ENCODE results near the gene ZNF831.

Gene ZNF831

DNA sequence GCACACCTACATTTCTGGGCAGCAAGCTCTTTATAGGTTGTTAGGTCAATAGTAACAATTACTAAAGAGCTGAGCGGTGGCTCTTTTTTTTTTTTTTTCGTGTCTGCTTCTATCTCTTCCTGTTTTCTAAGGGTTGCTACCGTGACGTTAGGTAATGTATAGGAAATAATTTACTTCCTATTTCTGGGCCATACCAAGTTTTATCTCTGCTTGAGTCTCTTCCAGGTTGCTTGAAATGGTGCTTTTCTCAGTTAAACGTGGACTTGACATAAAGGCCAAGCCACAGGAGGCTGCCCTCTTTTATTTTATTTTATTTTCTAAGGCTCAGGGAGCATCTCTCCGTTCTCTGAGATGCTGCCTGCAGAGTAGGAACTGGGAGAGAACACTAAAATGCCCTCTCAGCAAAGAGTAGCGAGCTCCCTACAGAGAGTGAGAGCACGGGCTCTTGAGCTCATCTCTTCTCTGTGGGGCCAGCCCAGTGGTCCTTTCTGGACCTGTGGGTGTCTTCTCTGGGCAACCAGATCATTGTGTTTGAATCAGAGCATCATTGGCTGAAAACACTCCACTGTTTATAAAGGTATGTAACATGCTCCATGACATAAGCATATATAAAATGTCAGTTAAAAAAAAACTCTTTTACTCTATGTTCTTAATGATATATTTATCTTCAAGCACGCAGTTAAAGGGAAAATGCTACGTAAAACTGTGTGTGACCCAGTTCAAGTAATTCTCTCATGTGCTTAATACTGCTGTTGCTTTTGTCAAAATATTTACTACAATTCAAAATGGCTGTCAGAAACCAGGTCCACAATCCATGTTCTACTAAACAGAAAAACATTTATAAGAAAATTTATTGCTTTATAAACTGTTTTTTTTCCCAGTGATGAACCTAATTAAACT lies at the start of gene ZNF831:
TSS of gene ZNF831 (plus strand) at position 191 of the 900 bp plus-strand sequence. CDS start 27,199 bp downstream, outside the sequence.
- H3K27ac ChIP-seq = peak within 1 kb of the TSS in 10 of 11 experiments; percentile 27 to 74 (median 62); a peak in 18 of 22 replicates
- H3K4me3 ChIP-seq = no peak within 1 kb of the TSS
- H3K9ac ChIP-seq = peak within 1 kb of the TSS in 4 of 11 experiments; percentile 3 to 35 (median 26); a peak in 2 of 22 replicates
- TF ChIP-seq Cebpa-rat (IDR thresholded peaks at IDR 0.05) = no peak
- no peaks in the 10 kb centered on the region for H4K20me1 ChIP-seq
- peaks cover 0 to 8% (median 4%) of the 10 kb centered on the region in 11 experiments; a peak in 7 of 22 replicates for H3K9me3 ChIP-seq (replicated peaks in 1 of 11)
- H3K36me3 ChIP-seq = no peaks in the 10 kb centered on the region
- peaks cover 0 to 19% (median 0%) of the 10 kb centered on the region in 11 experiments; a peak in 5 of 22 replicates for H3K27me3 ChIP-seq
- peaks cover 40 to 68% (median 54%) of the 10 kb centered on the region in 10 experiments for H3K4me1 ChIP-seq
- H3K4me2 ChIP-seq = peak within 1 kb of the TSS; percentile 42 to 76 (median 66)

DNA sequence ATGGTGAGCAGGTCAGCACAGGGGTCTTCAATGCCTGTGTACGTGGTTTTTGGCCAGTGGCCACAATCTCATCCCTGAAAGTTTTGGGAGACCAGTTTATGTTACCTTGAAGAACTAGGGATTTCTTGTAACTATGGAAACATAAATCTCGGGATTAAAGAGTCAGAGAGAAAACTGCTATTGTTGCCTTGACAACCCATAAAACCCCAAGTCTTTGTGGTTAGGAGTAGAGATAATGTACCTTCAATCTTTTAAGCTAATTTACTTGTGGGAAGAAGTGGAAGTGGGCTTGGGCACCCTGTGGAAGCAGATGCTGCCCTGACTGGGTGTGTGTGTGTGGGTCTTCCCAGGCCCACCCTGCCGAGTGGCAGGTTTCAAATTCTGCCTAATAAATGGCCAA lies 46.1 kb upstream of the ZNF831 start:
- Histone ChIP-seq H3K4me1 (peaks cover 31 to 60% (median 56%) of the 10 kb centered on the region in 10 experiments), H3K27ac (peak overlapping the region in 5 of 11 experiments; percentile 2 to 96 (median 94); a peak in 4 of 22 replicates), H3K9ac (no peak overlapping the region), H3K36me3 (no peaks in the 10 kb centered on the region), H3K4me2 (peak overlapping the region in 9 of 11 experiments; percentile 86 to 97 (median 91); a peak in 17 of 22 replicates), H4K20me1 (no peaks in the 10 kb centered on the region), H3K27me3 (peaks cover 0 to 15% (median 0%) of the 10 kb centered on the region in 11 experiments; a peak in 4 of 22 replicates), H3K4me3 (no peak overlapping the region), H3K9me3 (replicated peaks in 1 of 11) (peaks cover 0 to 15% (median 8%) of the 10 kb centered on the region in 11 experiments; a peak in 13 of 22 replicates)
- TF ChIP-seq Cebpa-rat (IDR thresholded peaks at IDR 0.05) = no peak

DNA sequence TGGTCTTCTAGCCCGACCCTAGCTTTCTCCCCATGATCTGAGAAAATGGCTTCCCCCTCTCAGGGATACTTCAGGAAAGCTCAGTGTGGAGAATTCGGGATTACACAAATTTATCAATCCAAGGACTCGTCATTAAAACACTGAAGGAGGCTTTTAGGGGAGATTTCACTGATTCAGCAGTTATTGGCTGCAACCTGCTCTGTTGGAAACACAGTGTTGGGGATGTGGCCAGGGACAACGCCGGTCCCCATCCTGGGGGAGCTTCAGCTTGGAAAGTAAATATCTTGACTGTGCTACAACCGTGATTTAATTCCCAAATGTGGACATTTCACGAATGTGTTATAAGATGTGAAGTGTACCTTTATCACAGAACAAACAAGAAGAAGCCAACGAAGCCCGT lies 44.8 kb upstream of the ZNF831 start:
- TF ChIP-seq Cebpa-rat (IDR thresholded peaks at IDR 0.05) = no peak
- Histone ChIP-seq H3K4me1 (peaks cover 45 to 73% (median 69%) of the 10 kb centered on the region in 10 experiments), H4K20me1 (no peaks in the 10 kb centered on the region), H3K4me2 (peak overlapping the region in 10 of 11 experiments; percentile 12 to 97 (median 90); a peak in 18 of 22 replicates), H3K9ac (peak overlapping the region in 2 of 11 experiments; percentile 87; a peak in 4 of 22 replicates), H3K27ac (peak overlapping the region in 8 of 11 experiments; percentile 78 to 96 (median 90); a peak in 16 of 22 replicates), H3K4me3 (no peak overlapping the region), H3K9me3 (replicated peaks in 1 of 11) (peaks cover 0 to 7% (median 4%) of the 10 kb centered on the region in 11 experiments; a peak in 10 of 22 replicates), H3K27me3 (peaks cover 0 to 29% (median 0%) of the 10 kb centered on the region in 11 experiments; a peak in 4 of 22 replicates), H3K36me3 (no peaks in the 10 kb centered on the region)

DNA sequence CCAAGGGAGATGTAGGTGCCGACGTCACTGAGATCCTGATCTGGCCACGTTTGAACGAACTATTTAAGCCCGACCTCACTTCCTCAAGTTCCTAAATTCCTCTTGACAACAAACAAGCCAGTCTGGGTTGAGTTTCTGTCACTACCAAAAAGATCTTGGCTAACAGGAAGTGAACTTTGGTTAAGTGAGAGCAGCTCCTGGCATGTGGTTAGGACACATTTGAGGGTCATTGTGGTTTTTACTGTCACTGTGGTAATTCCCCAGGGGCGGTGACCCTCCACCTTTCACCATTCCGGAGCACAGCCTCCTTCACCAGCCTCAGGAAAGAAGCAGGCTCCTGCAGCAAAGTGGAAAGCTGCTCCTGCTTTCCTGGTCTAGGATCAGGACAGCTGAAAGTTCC lies 43.1 kb upstream of the ZNF831 start:
- peak overlapping the region in 2 of 10 experiments; percentile 7 to 28; a peak in 1 of 20 replicates for H3K4me3 ChIP-seq
- H3K4me1 ChIP-seq = peaks cover 48 to 90% (median 85%) of the 10 kb centered on the region in 10 experiments
- H3K27me3 ChIP-seq = peaks cover 0 to 44% (median 0%) of the 10 kb centered on the region in 11 experiments; a peak in 4 of 22 replicates
- H3K36me3 ChIP-seq = no peaks in the 10 kb centered on the region
- peak overlapping the region in 10 of 11 experiments; percentile 32 to 96 (median 86); a peak in 20 of 22 replicates for H3K27ac ChIP-seq
- peak overlapping the region in 8 of 11 experiments; percentile 50 to 87 (median 80); a peak in 15 of 22 replicates for H3K9ac ChIP-seq
- peak in 9 of 11 experiments; percentile 58 to 78 (median 76); a peak in 13 of 22 replicates for TF ChIP-seq Cebpa-rat (IDR thresholded peaks at IDR 0.05)
- peaks cover 0 to 7% (median 4%) of the 10 kb centered on the region in 11 experiments; a peak in 10 of 22 replicates for H3K9me3 ChIP-seq (replicated peaks in 1 of 11)
- H4K20me1 ChIP-seq = no peaks in the 10 kb centered on the region
- peak overlapping the region; percentile 57 to 97 (median 89) for H3K4me2 ChIP-seq

DNA sequence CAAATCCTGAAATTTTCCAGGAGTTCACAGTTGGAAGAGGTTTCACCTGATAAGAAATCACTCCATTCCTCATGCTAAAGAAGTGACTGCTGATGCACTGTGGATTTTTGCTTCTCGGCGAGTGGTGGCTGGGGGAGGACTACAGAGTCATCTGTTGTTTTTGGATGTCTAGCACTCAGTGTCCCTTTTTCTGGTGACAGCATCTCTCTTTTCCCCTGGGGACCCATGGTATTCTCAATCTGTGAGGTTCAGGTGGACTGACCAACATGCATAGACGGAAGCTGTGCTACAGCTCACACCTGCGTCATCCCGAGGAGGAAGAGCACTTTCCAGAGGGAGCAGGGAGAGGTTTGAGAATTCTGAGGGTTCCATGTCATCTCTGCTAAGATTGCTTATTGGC lies 42.7 kb upstream of the ZNF831 start:
- Histone ChIP-seq H3K9ac (peak overlapping the region in 8 of 11 experiments; percentile 39 to 87 (median 80); a peak in 15 of 22 replicates), H3K27me3 (peaks cover 0 to 48% (median 0%) of the 10 kb centered on the region in 11 experiments; a peak in 4 of 22 replicates), H3K4me3 (no peak overlapping the region), H3K4me1 (peaks cover 48 to 93% (median 89%) of the 10 kb centered on the region in 10 experiments), H4K20me1 (no peaks in the 10 kb centered on the region), H3K9me3 (replicated peaks in 1 of 11) (peaks cover 0 to 7% (median 4%) of the 10 kb centered on the region in 11 experiments; a peak in 10 of 22 replicates), H3K36me3 (no peaks in the 10 kb centered on the region), H3K4me2 (peak overlapping the region; percentile 57 to 97 (median 89)), H3K27ac (peak overlapping the region in 10 of 11 experiments; percentile 15 to 96 (median 86); a peak in 20 of 22 replicates)
- TF ChIP-seq Cebpa-rat (IDR thresholded peaks at IDR 0.05) = no peak

DNA sequence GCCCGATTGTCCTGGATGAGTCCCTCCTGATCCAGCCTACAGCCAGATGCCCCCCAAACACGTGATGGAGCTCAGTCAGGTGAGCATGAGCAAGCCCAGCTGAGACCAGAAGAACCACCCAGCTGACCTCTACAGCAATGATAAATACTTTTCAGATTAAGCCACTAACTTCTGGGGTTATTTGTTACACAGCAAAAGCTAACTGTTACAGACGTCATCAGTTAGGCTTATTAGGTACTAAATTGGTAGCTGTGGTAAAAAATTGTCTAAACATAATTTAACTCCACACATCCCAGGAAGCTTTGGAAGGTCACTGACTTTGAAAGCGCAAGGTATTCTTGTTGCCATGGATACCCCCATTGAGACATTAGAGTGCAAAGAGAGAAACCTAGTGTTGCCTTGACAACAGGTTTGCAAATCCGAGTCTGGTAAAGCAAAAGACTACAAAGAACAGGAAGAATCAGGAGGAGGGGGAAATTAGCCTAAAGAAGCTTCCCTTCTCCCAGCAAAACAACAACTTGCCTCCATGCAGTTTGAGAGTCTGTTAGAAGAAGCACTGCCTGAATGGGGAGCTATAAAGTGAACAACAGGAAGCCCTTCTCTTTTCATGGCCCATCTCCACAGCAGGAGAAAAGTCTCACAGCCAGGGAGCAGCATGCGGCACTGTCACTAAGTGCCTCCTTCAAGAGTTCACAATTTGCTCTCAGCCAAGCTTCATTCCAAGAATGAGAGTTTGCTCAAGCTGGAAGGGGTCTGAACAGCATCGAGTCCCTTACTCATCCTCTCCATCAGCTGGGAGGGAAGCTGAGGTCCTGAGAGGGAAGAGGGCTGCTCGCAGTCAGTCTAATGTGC lies 41.7 kb upstream of the ZNF831 start:
- TF ChIP-seq Cebpa-rat (IDR thresholded peaks at IDR 0.05) = no peak
- Histone ChIP-seq H3K4me3 (peak overlapping the region in 6 of 10 experiments; percentile 33 to 62 (median 54); a peak in 8 of 20 replicates), H3K9me3 (replicated peaks in 1 of 11) (peaks cover 0 to 7% (median 4%) of the 10 kb centered on the region in 11 experiments; a peak in 10 of 22 replicates), H3K27me3 (peaks cover 0 to 53% (median 0%) of the 10 kb centered on the region in 11 experiments; a peak in 4 of 22 replicates), H3K9ac (peak overlapping the region in 8 of 11 experiments; percentile 62 to 87 (median 80); a peak in 16 of 22 replicates), H3K36me3 (no peaks in the 10 kb centered on the region), H3K27ac (peak overlapping the region in 10 of 11 experiments; percentile 19 to 96 (median 86); a peak in 19 of 22 replicates), H3K4me1 (peaks cover 48 to 100% (median 100%) of the 10 kb centered on the region in 10 experiments), H4K20me1 (no peaks in the 10 kb centered on the region), H3K4me2 (peak overlapping the region; percentile 71 to 97 (median 89))

DNA sequence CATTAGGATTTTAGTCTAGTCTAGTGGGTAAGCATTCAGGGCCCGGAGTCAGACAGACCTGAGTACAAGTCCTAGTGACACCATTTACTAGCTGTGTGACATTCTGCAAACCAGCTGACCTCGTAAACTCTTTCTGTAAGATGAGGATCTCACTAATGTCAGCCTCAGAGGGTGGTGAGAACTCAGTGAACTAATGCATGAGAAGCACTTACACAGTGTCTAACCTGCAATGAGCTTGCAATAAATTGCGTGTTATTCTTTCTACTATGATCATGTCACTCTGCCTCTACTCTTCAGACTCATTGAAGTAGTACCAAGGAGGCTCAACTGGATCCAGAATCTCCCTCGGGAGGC lies 41.1 kb upstream of the ZNF831 start:
- H3K9ac ChIP-seq = peak overlapping the region in 9 of 11 experiments; percentile 31 to 87 (median 74); a peak in 17 of 22 replicates
- peak overlapping the region in 10 of 11 experiments; percentile 19 to 96 (median 86); a peak in 19 of 22 replicates for H3K27ac ChIP-seq
- peak overlapping the region in 7 of 10 experiments; percentile 33 to 62 (median 54); a peak in 13 of 20 replicates for H3K4me3 ChIP-seq
- peaks cover 54 to 100% (median 100%) of the 10 kb centered on the region in 10 experiments for H3K4me1 ChIP-seq
- no peaks in the 10 kb centered on the region for H4K20me1 ChIP-seq
- H3K27me3 ChIP-seq = peaks cover 0 to 53% (median 0%) of the 10 kb centered on the region in 11 experiments; a peak in 4 of 22 replicates
- peak overlapping the region; percentile 65 to 97 (median 89) for H3K4me2 ChIP-seq
- no peaks in the 10 kb centered on the region for H3K36me3 ChIP-seq
- no peak for TF ChIP-seq Cebpa-rat (IDR thresholded peaks at IDR 0.05)
- peaks cover 0 to 7% (median 4%) of the 10 kb centered on the region in 11 experiments; a peak in 10 of 22 replicates for H3K9me3 ChIP-seq (replicated peaks in 1 of 11)
